Ectodermal cell (in vitro differentiated cells): Measurements from ENCODE around the gene STAMBP.

Experiments used
- H3K27ac ChIP-seq: 2 replicates; pipeline ENCODE4 v1.7.0; 2013; ENCODE audit warnings: mild to moderate bottlenecking, low read depth, low read length; ENCODE audit not compliant: insufficient read depth, poor library complexity, severe bottlenecking
- H3K27me3 ChIP-seq: 2 replicates; pipeline ENCODE4 v1.7.0; 2013; ENCODE audit warnings: mild to moderate bottlenecking, low read length; ENCODE audit not compliant: insufficient read depth, control insufficient read depth, poor library complexity, severe bottlenecking
- H3K36me3 ChIP-seq: one replicate; pipeline ENCODE4 v1.7.0; 2013; ENCODE audit warnings: low read length; ENCODE audit not compliant: control insufficient read depth, insufficient read depth
- H3K4me1 ChIP-seq: one replicate; pipeline ENCODE4 v1.7.0; 2013; ENCODE audit warnings: low read length; ENCODE audit not compliant: control insufficient read depth, insufficient read depth
- H3K4me3 ChIP-seq: 2 replicates; pipeline ENCODE4 v1.7.0; 2013; ENCODE audit warnings: low read depth, low read length, control low read depth; ENCODE audit not compliant: insufficient read depth
- H3K9me3 ChIP-seq: 2 replicates; pipeline ENCODE4 v1.7.0; 2013; ENCODE audit warnings: mild to moderate bottlenecking, low read length, moderate library complexity; ENCODE audit not compliant: control insufficient read depth
- WGBS, 2 experiments: methylation state at CpG; one replicate each; pipeline ENCODE4 v1.1.7; 2013; ENCODE audit warnings: missing lambda C conversion rate in 2 of 2; 5-methylcytosine and 5-hydroxymethylcytosine counted together

STAMBP gene

DNA sequence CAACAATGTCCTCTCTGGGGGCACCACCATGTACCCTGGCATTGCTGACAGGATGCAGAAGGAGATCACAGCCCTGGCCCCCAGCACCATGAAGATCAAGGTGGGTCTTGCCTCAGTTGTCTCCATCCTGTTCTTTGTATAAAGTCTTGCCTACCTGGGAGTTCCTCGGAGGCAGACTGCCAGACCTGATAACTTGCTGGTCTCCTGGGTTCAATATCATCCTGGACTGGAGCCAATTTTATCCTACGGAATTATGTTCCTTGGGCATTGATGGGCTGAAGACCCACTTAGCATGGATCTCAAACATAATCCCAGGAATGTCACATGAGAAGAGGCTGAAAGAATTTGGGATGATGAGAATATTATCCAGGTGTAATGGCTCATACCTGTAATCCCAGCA, 87.9 kb downstream of the STAMBP start:
- H3K9me3 ChIP-seq = no peaks in the 10 kb centered on the region
- no peaks in the 10 kb centered on the region for H3K36me3 ChIP-seq
- H3K4me3 ChIP-seq = no peak overlapping the region
- WGBS, 2 experiments = 76 to 80% methylated on average over 2 of the region's 2 CpGs
- no peaks in the 10 kb centered on the region for H3K27me3 ChIP-seq
- H3K4me1 ChIP-seq = no peaks in the 10 kb centered on the region
- H3K27ac ChIP-seq = no peak overlapping the region

DNA sequence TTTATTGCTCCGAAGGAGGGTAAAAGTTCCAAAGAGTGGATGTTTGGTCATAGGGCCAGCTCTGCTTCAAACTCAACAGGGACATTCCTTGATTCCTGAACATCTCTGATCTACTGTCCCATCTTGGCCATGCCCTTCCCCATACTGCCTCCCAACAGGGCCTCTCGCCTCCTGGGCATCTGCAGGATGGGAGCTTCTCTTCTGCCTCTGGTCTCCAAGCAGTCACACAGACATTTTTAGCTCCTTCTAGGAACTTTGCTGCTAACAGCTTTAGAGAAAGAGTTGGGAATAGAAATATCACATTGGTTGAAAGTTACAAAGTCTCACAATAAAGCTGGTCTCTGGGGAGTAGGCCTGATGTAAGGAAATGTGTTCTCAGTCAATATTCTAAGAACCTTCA, 88.5 kb downstream of the STAMBP start:
- Histone ChIP-seq H3K9me3 (no peaks in the 10 kb centered on the region), H3K36me3 (no peaks in the 10 kb centered on the region), H3K27ac (no peak overlapping the region), H3K4me1 (no peaks in the 10 kb centered on the region), H3K4me3 (no peak overlapping the region), H3K27me3 (peaks cover 2% of the 10 kb centered on the region)
- WGBS, 2 experiments = 62 to 67% methylated on average over 2 of the region's 2 CpGs

DNA sequence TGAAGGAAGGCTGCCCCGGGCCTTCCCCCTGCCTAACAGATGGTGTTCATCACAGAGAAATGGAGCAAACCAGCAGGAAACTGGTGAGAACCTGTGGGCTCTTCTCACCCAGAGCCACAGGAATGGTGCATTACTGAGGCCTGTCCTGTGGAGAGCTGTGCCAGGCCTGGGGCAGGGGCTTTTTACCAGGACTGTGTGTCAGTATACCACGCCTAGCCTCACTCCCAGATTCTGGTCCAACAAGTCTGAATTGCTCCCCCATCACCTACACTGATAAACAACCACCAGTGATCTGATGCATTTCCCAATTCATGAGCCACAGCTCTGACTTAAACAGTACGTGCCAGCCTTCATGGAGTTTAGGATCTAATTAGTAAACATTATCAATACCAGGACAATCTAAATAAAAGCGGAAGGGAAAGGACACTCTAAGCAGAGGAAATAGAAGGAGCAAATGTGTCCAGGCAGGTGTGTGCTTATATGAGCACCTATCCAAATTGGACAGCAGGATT, 89.0 kb downstream of the STAMBP start:
- Histone ChIP-seq H3K9me3 (no peaks in the 10 kb centered on the region), H3K4me1 (no peaks in the 10 kb centered on the region), H3K27ac (no peak overlapping the region), H3K27me3 (peaks cover 6% of the 10 kb centered on the region), H3K4me3 (no peak overlapping the region), H3K36me3 (no peaks in the 10 kb centered on the region)
- WGBS, 2 experiments = 87 to 95% methylated on average over 4 of the region's 4 CpGs

DNA sequence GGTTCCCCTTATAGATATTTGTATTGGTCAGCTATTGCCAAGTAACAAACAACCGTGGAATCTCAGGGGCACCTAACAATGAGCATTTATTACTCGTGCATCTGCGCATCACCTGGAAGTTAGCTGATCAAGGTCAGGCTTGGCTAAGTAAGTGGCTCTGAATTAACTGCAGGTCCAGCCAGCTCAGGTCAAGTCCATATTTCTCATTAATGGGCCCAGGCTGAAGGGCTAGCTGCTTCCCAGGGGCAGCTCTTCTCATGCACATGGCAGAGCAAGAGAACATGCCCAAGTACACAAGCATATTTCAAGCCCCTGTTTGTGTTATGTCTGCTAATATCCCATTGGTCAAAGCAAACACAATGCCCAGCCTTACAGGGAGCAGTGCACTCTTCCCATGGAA, 90.1 kb downstream of the STAMBP start:
- Histone ChIP-seq H3K36me3 (no peaks in the 10 kb centered on the region), H3K4me3 (no peak overlapping the region)
- WGBS, 2 experiments = 92 to 93% methylated on average over 3 of the region's 3 CpGs

DNA sequence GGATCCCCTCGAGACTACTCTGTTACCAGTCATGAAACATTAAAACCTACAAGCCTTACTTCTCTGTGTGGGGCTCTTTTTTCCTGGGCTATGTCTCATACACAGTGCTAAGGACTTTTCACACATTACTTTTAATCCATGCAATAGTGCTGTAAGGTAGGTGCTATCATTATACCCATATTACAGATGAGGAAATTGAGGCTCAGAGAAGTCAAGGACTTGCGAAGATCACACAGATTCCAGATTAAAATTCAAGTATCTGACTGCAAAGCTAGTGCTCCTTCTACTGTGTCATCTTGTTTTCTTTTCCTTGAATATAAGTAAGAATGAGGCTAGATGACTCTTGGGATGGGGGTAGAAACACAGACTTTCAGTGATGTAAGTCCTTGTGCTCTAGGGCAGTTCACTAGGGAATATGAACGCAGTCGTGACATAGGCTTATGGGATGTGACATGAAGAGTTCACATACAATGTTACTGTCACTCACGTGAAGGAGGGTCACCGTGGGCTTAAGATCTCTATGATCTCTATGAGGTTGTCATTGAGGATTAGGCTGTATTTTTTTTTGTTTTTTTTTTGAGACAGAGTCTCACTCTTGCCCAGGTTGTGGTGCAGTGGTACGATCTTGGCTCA, 91.0 kb downstream of the STAMBP start:
- Histone ChIP-seq H3K9me3 (no peaks in the 10 kb centered on the region), H3K36me3 (no peaks in the 10 kb centered on the region), H3K27ac (no peak overlapping the region), H3K4me1 (no peaks in the 10 kb centered on the region), H3K27me3 (peaks cover 13% of the 10 kb centered on the region), H3K4me3 (no peak overlapping the region)
- 92 to 96% methylated on average over 7 of the region's 7 CpGs for WGBS, 2 experiments

More for the DNA sequence above, 90.1 kb downstream of the STAMBP start:
- Histone ChIP-seq H3K27ac (no peak overlapping the region), H3K4me1 (no peaks in the 10 kb centered on the region), H3K27me3 (peaks cover 13% of the 10 kb centered on the region), H3K9me3 (no peaks in the 10 kb centered on the region)

DNA sequence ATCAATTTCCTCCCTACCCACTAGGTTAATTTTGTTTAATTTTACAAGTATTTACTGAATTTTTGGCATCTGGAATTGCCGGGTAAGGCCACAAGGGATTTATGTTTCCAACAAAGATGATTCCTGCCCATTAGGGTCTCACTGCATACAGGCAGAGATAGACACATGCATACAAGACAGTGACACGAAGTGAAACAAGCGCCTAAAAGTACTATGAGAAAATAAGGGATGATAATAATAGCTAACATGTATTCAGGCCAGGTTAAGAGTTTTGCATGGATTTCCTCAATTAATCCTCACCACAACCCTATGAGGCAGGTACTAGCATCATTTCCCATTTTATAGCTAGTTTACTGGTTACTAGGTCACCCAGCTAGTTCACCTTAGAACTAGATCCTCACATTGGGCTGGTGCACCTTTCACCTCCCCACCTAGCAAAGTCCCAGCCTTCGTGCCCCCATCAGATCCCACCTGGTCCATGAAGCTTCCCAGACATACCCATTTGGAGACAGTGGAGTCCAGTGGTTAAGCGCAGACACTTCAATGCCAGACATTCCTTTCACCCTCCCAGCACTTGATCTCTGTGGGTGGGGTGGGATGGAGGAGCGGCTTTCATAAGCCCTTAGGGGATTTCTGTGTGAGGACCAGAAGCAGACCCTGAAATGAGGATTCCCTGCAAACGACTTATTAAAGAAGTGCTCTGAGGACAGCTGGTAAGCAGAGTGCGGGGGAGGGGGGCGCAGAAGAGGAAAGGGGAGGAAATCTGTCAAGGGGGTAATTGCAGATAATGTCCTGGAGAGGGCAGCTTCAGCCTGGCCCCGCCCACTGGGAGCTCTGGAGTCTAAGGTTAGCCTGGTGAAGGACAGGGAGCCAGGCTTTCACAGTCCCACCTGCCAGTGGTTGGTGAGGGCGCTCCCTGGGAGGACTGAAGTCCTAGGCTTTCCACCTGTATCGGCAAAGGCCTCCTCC, 92.1 kb downstream of the STAMBP start:
- Histone ChIP-seq H3K4me1 (no peaks in the 10 kb centered on the region), H3K27ac (no peak overlapping the region), H3K4me3 (no peak overlapping the region), H3K27me3 (peaks cover 13% of the 10 kb centered on the region), H3K36me3 (no peaks in the 10 kb centered on the region), H3K9me3 (no peaks in the 10 kb centered on the region)
- 61% methylated on average over 12 of the region's 12 CpGs for WGBS, 2 experiments

DNA sequence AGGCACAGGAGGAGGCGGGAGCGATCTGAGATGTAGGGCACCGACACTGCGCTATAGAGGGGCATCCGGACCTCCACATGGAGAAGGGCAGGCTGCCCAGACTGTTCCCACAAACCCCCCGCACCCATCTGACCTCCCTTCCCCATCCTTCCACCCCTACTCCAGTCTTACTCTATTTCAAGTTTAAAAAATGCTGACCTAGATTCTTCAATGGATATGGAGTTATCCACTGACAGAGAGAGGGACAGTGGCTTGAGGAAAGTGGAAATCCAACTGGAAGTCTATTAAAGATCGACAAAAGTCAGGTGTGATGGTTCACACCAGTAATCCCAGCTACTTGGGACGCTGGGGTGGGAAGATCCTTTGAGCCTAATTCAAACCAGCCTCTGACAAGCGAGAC, 92.8 kb downstream of the STAMBP start:
- Histone ChIP-seq H3K27ac (no peak overlapping the region), H3K9me3 (no peaks in the 10 kb centered on the region), H3K4me1 (no peaks in the 10 kb centered on the region), H3K27me3 (peaks cover 13% of the 10 kb centered on the region), H3K4me3 (no peak overlapping the region), H3K36me3 (no peaks in the 10 kb centered on the region)
- WGBS, 2 experiments = 88 to 94% methylated on average over 9 of the region's 9 CpGs

DNA sequence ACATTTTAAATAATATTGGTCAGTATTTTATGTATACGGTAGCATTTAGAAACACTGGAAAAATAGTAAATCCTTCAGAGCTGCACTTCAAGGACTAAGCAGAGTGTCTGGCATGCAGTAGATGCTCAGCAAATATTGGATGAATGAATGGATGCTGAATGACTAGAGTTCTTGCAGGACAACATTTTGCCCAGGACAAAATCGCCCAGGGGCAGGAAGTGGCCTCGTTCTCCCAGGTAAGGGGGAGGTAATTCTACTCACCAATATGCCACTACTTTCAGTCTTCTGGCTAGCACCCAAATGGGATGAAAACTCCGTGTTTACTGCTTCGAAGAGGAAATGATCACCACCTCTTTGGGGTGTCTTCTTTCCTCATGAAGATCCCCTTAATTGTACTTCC, 93.9 kb downstream of the STAMBP start:
- WGBS, 2 experiments = 79 to 81% methylated on average over 5 of the region's 5 CpGs
- no peak overlapping the region for H3K27ac ChIP-seq
- no peaks in the 10 kb centered on the region for H3K4me1 ChIP-seq
- no peak overlapping the region for H3K4me3 ChIP-seq
- peaks cover 13% of the 10 kb centered on the region for H3K27me3 ChIP-seq
- H3K9me3 ChIP-seq = no peaks in the 10 kb centered on the region
- H3K36me3 ChIP-seq = no peaks in the 10 kb centered on the region
